ENCODE results near the gene CDC42BPA. TPM values are rescaled to one million over a fixed set of nuclear protein-coding genes. Genes with fewer than 3 reads are reported as not detected.

CDC42BPA gene
- total and polyA plus RNA-seq, 2 donors (not counting 3 experiments of a cell fraction or from before 2014, with no cell fraction given) = 26.1 to 92.6 TPM

DNA sequence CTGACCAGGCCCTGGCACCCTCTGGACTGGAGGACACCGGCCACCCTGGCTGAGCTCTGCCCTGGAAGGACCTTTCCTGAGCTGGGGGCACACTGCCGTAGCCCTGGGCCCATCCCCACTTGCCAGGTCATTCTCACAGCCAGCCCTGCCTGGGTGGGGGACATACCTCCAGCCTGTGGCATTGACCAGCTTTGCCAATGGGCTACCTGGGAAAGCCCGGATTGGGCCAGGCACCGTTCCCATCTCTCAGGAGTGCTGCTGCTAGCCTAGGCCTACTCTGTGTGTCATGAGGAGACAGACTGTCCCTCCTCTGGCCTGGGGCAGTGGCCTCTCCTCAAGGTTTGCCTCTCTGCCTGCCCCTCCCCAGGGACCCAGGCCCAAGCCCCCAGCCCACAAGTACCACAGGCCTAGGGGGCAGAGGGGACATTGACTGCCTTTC, 338.2 kb downstream of the CDC42BPA start:
- Histone ChIP-seq H3K4me2 (ENCODE audit: insufficient read depth, low read length) (no peak overlapping the region), H3K36me3 (ENCODE audit: control insufficient read depth in 2 of 2, extremely low read depth in 1 of 2, insufficient read depth in 2 of 2, low read length in 2 of 2) (no peaks in the 10 kb centered on the region), H4K20me1 (replicated peaks; ENCODE audit: control insufficient read depth, extremely low read depth, insufficient read depth, low read length) (no peaks in the 10 kb centered on the region), H3K4me3 (replicated peaks in 1 of 3; ENCODE audit: insufficient read depth in 1 of 3, low read depth in 1 of 3, low read length in 3 of 3) (no peak overlapping the region), H3K4me1 (ENCODE audit: control insufficient read depth, extremely low read depth, insufficient read depth, low read length) (no peaks in the 10 kb centered on the region), H3K9ac (replicated peaks; ENCODE audit: extremely low read depth, insufficient read depth, low read length) (no peak overlapping the region), H2AFZ (ENCODE audit: low read depth, low read length) (no peak overlapping the region), H3K79me2 (ENCODE audit: control insufficient read depth, insufficient read depth, low read length) (no peaks in the 10 kb centered on the region), H3K9me1 (replicated peaks; ENCODE audit: control insufficient read depth, extremely low read depth, insufficient read depth, low read length) (no peaks in the 10 kb centered on the region), H3K9me3 (replicated peaks; ENCODE audit: control insufficient read depth, insufficient read depth, low read length) (no peaks in the 10 kb centered on the region), H3K27me3 (ENCODE audit: control insufficient read depth in 2 of 2, insufficient read depth in 2 of 2, low read length in 2 of 2) (no peaks in the 10 kb centered on the region), H3K27ac (ENCODE audit: insufficient read depth, low read depth, low read length) (no peak overlapping the region)
- POLR2A ChIA-PET = no interaction called here
- dilution Hi-C loops (cut with MboI; ENCODE audit: extremely low pct_ligation_motif_present, low sequenced_read_pairs) = no loop called here
- intact Hi-C loops (cut with micrococcal nuclease) = loop anchor here (5.0 kb wide), 2 partner anchors 348 to 457 kb away; no protein-coding TSS in a partner anchor
- FAIRE-seq (no peak), DNase-seq (ENCODE audit: low read depth, low spot score) (no peak)
- CTCF ChIA-PET = interaction anchor here (1.0 kb wide), 1 partner anchor 68 kb away, joined by 4 read pairs; no protein-coding TSS in a partner anchor
- TF ChIP-seq FOS (IDR thresholded peaks at IDR 0.05; ENCODE audit: borderline replicate concordance, insufficient read depth, low read length) = no peak
- TF ChIP-seq GATA2 (IDR thresholded peaks at IDR 0.05; ENCODE audit: insufficient read depth, insufficient read length, low read depth, low read length) = no peak
- TF ChIP-seq, protein P1, sequence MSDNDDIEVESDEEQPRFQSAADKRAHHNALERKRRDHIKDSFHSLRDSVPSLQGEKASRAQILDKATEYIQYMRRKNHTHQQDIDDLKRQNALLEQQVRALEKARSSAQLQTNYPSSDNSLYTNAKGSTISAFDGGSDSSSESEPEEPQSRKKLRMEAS (IDR thresholded peaks at IDR 0.05; ENCODE audit: insufficient read depth, insufficient read length) = no peak
- no peak for TF ChIP-seq EZH2 (IDR thresholded peaks at IDR 0.05; ENCODE audit: borderline replicate concordance, low read depth, low read length, severe bottlenecking)
- no peak for TF ChIP-seq POLR2AphosphoS5 (IDR thresholded peaks at IDR 0.05; ENCODE audit: insufficient read depth, low read depth, low read length)
- no peak for TF ChIP-seq MYC (IDR thresholded peaks at IDR 0.05; ENCODE audit: low read depth, low read length)
- TF ChIP-seq, protein P2, sequence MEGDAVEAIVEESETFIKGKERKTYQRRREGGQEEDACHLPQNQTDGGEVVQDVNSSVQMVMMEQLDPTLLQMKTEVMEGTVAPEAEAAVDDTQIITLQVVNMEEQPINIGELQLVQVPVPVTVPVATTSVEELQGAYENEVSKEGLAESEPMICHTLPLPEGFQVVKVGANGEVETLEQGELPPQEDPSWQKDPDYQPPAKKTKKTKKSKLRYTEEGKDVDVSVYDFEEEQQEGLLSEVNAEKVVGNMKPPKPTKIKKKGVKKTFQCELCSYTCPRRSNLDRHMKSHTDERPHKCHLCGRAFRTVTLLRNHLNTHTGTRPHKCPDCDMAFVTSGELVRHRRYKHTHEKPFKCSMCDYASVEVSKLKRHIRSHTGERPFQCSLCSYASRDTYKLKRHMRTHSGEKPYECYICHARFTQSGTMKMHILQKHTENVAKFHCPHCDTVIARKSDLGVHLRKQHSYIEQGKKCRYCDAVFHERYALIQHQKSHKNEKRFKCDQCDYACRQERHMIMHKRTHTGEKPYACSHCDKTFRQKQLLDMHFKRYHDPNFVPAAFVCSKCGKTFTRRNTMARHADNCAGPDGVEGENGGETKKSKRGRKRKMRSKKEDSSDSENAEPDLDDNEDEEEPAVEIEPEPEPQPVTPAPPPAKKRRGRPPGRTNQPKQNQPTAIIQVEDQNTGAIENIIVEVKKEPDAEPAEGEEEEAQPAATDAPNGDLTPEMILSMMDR (IDR thresholded peaks at IDR 0.05; ENCODE audit: extremely low read depth in 1 of 2, insufficient read depth in 1 of 2, low read depth in 1 of 2, low read length in 2 of 2) = no peak
- TF ChIP-seq POLR2A (IDR thresholded peaks at IDR 0.05; ENCODE audit: low read depth, low read length) = no peak
- no peak for TF ChIP-seq JUN (IDR thresholded peaks at IDR 0.05; ENCODE audit: borderline replicate concordance, insufficient read depth, insufficient read length, low read depth)
- no TSS peak for BruUV-seq (replicated peaks)

All from endothelial cell of umbilical vein (primary cell).